ENCODE results near the gene PXDN. TPM values are rescaled to one million over a fixed set of nuclear protein-coding genes. Genes with fewer than 3 reads are reported as not detected.
A peak's percentile ranks its signal among the peaks of the same experiment; 100 is the strongest.

PXDN gene
- total and polyA plus RNA-seq, 2 of the 4 experiments (the other 2 are of a cell fraction): 153 to 332 TPM

GRCh38 chr2:1723397-1724042 lies 20.8 kb downstream of the PXDN start:
- BruUV-seq (replicated peaks): no TSS peak
- Histone ChIP-seq H3K9me1 (ENCODE audit: insufficient read depth, low read length) (peaks cover 41% of the 10 kb centered on the region), H3K9ac (ENCODE audit: low read depth, low read length) (no peak overlapping the region), H3K36me3 (ENCODE audit: control insufficient read depth, insufficient read depth, low read length) (peaks cover 3% of the 10 kb centered on the region), H3K27me3 (ENCODE audit: control insufficient read depth, insufficient read depth, low read length) (no peaks in the 10 kb centered on the region), H3K9me3 (ENCODE audit: control insufficient read depth, insufficient read depth, low read length) (no peaks in the 10 kb centered on the region), H2BK120ac (ENCODE audit: low read depth, low read length) (no peak overlapping the region), H3K56ac (ENCODE audit: extremely low read depth, insufficient read depth, low read length) (no peak overlapping the region), H3K79me1 (ENCODE audit: low read depth in 1 of 2, low read length in 2 of 2) (peaks cover 11 to 62% of the 10 kb centered on the region in 2 experiments; a peak in 3 of 4 replicates), H2BK20ac (ENCODE audit: low read depth, low read length) (no peak overlapping the region; the same call in 1 of the 2 replicates), H3K4me1 (ENCODE audit: control insufficient read depth, insufficient read depth, low read length) (peaks cover 30% of the 10 kb centered on the region), H3K23ac (ENCODE audit: low read depth, low read length) (peak overlapping the region; percentile 63; the same call in 1 of the 2 replicates), H4K91ac (ENCODE audit: insufficient read depth, low read depth, low read length) (no peak overlapping the region), H4K5ac (ENCODE audit: low read depth, low read length) (no peak overlapping the region), H4K8ac (ENCODE audit: low read depth in 2 of 2, low read length in 2 of 2) (0 out of 4 replicates have a peak overlapping the region, but pooled peaks of 1 of the 2 experiments have one; percentile 37), H2AK5ac (ENCODE audit: low read depth, low read length) (0 out of 2 replicates have a peak overlapping the region, but pooled peaks have one; percentile 35), H3K14ac (replicated peaks; ENCODE audit: low read depth, low read length) (peak overlapping the region; percentile 19; the same call in 1 of the 2 replicates), H2AFZ (replicated peaks; ENCODE audit: low read length, poor library complexity) (no peak overlapping the region), H3K4me2 (ENCODE audit: low read depth, low read length) (no peak overlapping the region), H2BK15ac (ENCODE audit: low read depth, low read length) (no peak overlapping the region), H3K18ac (ENCODE audit: low read depth, low read length) (no peak overlapping the region), H2AK9ac (replicated peaks; ENCODE audit: low read depth, low read length, poor library complexity) (no peak overlapping the region), H4K20me1 (ENCODE audit: insufficient read depth, low read length) (peaks cover 71% of the 10 kb centered on the region), H3K4ac (ENCODE audit: low read depth, low read length) (no peak overlapping the region), H2BK5ac (ENCODE audit: low read depth, low read length, poor library complexity, severe bottlenecking) (peak overlapping the region; percentile 99), H3K4me3 (ENCODE audit: insufficient read depth, low read depth, low read length) (no peak overlapping the region), H3K27ac (ENCODE audit: insufficient read depth, low read length) (no peak overlapping the region)
- intact Hi-C loops (cut with micrococcal nuclease): no loop called here
- DNase-seq (no peak), ATAC-seq (ENCODE audit: low read depth) (no peak)
- ChIA-PET CTCF (no interaction called here), POLR2A (ENCODE audit: unreplicated experiment) (no interaction called here)
- no peak for TF ChIP-seq FOS (IDR thresholded peaks at IDR 0.05; ENCODE audit: low read depth, low read length)
- no peak for TF ChIP-seq RAD21 (IDR thresholded peaks at IDR 0.05; ENCODE audit: low read length)
- TF ChIP-seq RFX5 (IDR thresholded peaks at IDR 0.05; ENCODE audit: low read depth, low read length): no peak
- no peak for TF ChIP-seq USF2 (IDR thresholded peaks at IDR 0.05; ENCODE audit: low read depth, low read length)
- no peak for TF ChIP-seq POLR2A (IDR thresholded peaks at IDR 0.05; ENCODE audit: low read depth, low read length)
- TF ChIP-seq MAZ (IDR thresholded peaks at IDR 0.05; ENCODE audit: borderline replicate concordance, low read depth, low read length): no peak
- no peak for TF ChIP-seq SMC3 (IDR thresholded peaks at IDR 0.05; ENCODE audit: low read depth, low read length)
- no peak for TF ChIP-seq BHLHE40 (IDR thresholded peaks at IDR 0.05; ENCODE audit: low read depth, low read length)
- TF ChIP-seq CTCF (conservative IDR thresholded peaks at IDR 0.05; ENCODE audit: low read depth, low read length): no peak
- no peak for TF ChIP-seq RCOR1 (IDR thresholded peaks at IDR 0.05; ENCODE audit: insufficient replicate concordance, low read length)
- no peak for TF ChIP-seq CHD1 (IDR thresholded peaks at IDR 0.05; ENCODE audit: low read depth, low read length)
- TF ChIP-seq CEBPB (IDR thresholded peaks at IDR 0.05; ENCODE audit: low read depth, low read length): no peak
- no peak for TF ChIP-seq NFE2L2 (IDR thresholded peaks at IDR 0.05; ENCODE audit: low read depth, low read length)
- no peak for TF ChIP-seq MXI1 (IDR thresholded peaks at IDR 0.05; ENCODE audit: borderline replicate concordance, low read depth, low read length)
- TF ChIP-seq MAFK (IDR thresholded peaks at IDR 0.05; ENCODE audit: low read depth, low read length): no peak
- TF ChIP-seq ELK1 (IDR thresholded peaks at IDR 0.05; ENCODE audit: borderline replicate concordance, low read depth, low read length): no peak
- 100% methylated on average over 1 of the region's 4 CpGs for WGBS, 2 experiments (ENCODE audit: extremely low coverage in 2 of 2, insufficient read length in 1 of 2)
- dilution Hi-C loops (cut with HindIII; ENCODE audit: low sequenced_read_pairs, unreplicated experiment): no loop called here
- in situ Hi-C loops (cut with MboI; ENCODE audit: low sequenced_read_pairs): no loop called here
